ENCODE measurements around the gene ADAM22. TPM values are rescaled to one million over a fixed set of nuclear protein-coding genes. Genes with fewer than 3 reads are reported as not detected.

The ADAM22 gene
- polyA plus RNA-seq, 1 of the 3 experiments (the other 2 are of a cell fraction) = 3.0 TPM

DNA sequence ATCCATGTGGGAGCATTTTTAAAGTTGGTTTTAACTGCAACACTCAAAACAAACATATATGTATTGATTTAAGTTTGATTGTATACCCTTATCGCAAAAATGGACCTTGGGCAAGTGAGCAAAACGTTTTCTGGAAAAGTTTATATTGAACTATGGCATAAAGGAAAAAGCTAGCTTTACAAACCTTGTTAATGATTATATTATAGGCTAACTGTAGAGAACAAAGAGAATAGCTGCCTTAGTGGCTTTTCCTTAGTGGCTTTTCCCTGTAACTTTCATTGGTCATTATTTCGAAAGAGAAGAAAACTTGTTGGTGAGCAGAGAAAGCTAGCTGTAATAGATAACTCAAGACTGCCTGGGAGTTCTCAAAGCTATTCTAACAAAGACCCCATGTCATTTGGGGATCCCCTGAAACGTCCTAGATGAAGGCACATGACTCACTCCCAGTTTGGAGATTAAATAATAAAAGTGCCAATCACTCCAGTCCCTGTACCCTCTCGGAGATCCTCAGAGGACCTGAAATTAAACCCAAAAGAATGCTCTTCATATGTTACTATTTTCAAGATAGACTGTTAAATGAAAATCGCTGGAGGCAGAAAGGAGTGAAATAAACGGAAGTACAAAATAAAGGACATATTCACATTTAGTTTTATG, 193.7 kb downstream of the ADAM22 start:
- CTCF ChIA-PET = no interaction called here
- 62% methylated on average over 7 of the region's 7 CpGs for WGBS (ENCODE audit: low lambda C conversion rate)
- DNase-seq = no peak
- no peak overlapping the region for H3K9ac ChIP-seq
- H3K9me3 ChIP-seq = no peaks in the 10 kb centered on the region
- no peaks in the 10 kb centered on the region for H3K9me2 ChIP-seq
- TF ChIP-seq RFX5 (IDR thresholded peaks at IDR 0.05; ENCODE audit: low read length) (no peak), EZH2phosphoT487 (IDR thresholded peaks at IDR 0.05; ENCODE audit: borderline replicate concordance, low read depth) (no peak), ELF1 (IDR thresholded peaks at IDR 0.05) (no peak), CTCF (IDR thresholded peaks at IDR 0.05) (no peak), ZBTB33 (IDR thresholded peaks at IDR 0.05; ENCODE audit: borderline replicate concordance, low read depth) (no peak), JUND (IDR thresholded peaks at IDR 0.05) (no peak), NRF1 (IDR thresholded peaks at IDR 0.05; ENCODE audit: low read depth, low read length) (no peak), FOXM1 (IDR thresholded peaks at IDR 0.05; ENCODE audit: low read depth) (no peak), FOXJ3 (CRISPR knock-in tag; IDR thresholded peaks at IDR 0.05) (no peak)
- no peaks in the 10 kb centered on the region for H3F3A ChIP-seq (replicated peaks; ENCODE audit: insufficient read depth)
- no peak overlapping the region for H3K4me3 ChIP-seq (ENCODE audit: low read depth in 2 of 2, low read length in 1 of 2)
- H3K27me3 ChIP-seq (ENCODE audit: insufficient read depth) = no peaks in the 10 kb centered on the region
- H3K27ac ChIP-seq (ENCODE audit: low read depth in 2 of 2, low read length in 1 of 2) = no peak overlapping the region
- H4K20me1 ChIP-seq (ENCODE audit: insufficient read depth) = no peaks in the 10 kb centered on the region
- POLR2A ChIA-PET = no interaction called here
- H3K79me2 ChIP-seq (ENCODE audit: insufficient read depth) = no peaks in the 10 kb centered on the region
- H2AFZ ChIP-seq (ENCODE audit: low read depth) = no peak overlapping the region
- no peaks in the 10 kb centered on the region; a peak in 1 of 4 replicates for H3K4me1 ChIP-seq (ENCODE audit: control insufficient read depth in 1 of 2, insufficient read depth in 2 of 2, low read depth in 1 of 2, low read length in 1 of 2)
- no peak overlapping the region for H3K4me2 ChIP-seq
- peaks cover 0 to 10% of the 10 kb centered on the region in 2 experiments for H3K36me3 ChIP-seq (replicated peaks in 1 of 2; ENCODE audit: control insufficient read depth in 1 of 2, insufficient read depth in 2 of 2, low read length in 1 of 2)

GRCh38 chr7:88132725-88133124, 198.7 kb downstream of the ADAM22 start:
- H3K4me2 ChIP-seq = no peak overlapping the region
- H3K27me3 ChIP-seq (ENCODE audit: insufficient read depth) = no peaks in the 10 kb centered on the region
- TF ChIP-seq RCOR1 (IDR thresholded peaks at IDR 0.05; ENCODE audit: low read length) (no peak), YY1 (IDR thresholded peaks at IDR 0.05; ENCODE audit: low read depth) (no peak), RXRA (IDR thresholded peaks at IDR 0.05; ENCODE audit: borderline replicate concordance, low read depth) (no peak), IRF3 (IDR thresholded peaks at IDR 0.05; ENCODE audit: low read depth, low read length) (no peak), RAD21 (IDR thresholded peaks at IDR 0.05; ENCODE audit: low read length) (no peak), JUND (IDR thresholded peaks at IDR 0.05) (no peak), GATA2 (CRISPR knock-in tag; IDR thresholded peaks at IDR 0.05) (no peak), FOXM1 (IDR thresholded peaks at IDR 0.05; ENCODE audit: low read depth) (no peak), FOSL2 (IDR thresholded peaks at IDR 0.05; ENCODE audit: borderline replicate concordance, low read depth) (no peak), TCF12 (IDR thresholded peaks at IDR 0.05) (no peak), ZBTB33 (IDR thresholded peaks at IDR 0.05; ENCODE audit: borderline replicate concordance, low read depth) (no peak)
- TF ChIP-seq, protein P1, sequence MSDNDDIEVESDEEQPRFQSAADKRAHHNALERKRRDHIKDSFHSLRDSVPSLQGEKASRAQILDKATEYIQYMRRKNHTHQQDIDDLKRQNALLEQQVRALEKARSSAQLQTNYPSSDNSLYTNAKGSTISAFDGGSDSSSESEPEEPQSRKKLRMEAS (IDR thresholded peaks at IDR 0.05; ENCODE audit: low read depth) = no peak
- H3K9me2 ChIP-seq = no peaks in the 10 kb centered on the region
- no peak for DNase-seq
- no peaks in the 10 kb centered on the region for H3K79me2 ChIP-seq (ENCODE audit: insufficient read depth)
- H4K20me1 ChIP-seq (ENCODE audit: insufficient read depth) = no peaks in the 10 kb centered on the region
- H3K4me1 ChIP-seq (ENCODE audit: control insufficient read depth in 1 of 2, insufficient read depth in 2 of 2, low read depth in 1 of 2, low read length in 1 of 2) = no peaks in the 10 kb centered on the region; a peak in 1 of 4 replicates
- ChIA-PET CTCF (interaction anchor here (1.0 to 2.1 kb wide), 4 partner anchors 18 to 504 kb away, joined by 3 to 6 read pairs (median 4); no protein-coding TSS in a partner anchor), POLR2A (interaction anchor here (0.6 kb wide), 1 partner anchor 17 kb away, joined by 3 read pairs; no protein-coding TSS in a partner anchor)
- H3F3A ChIP-seq (replicated peaks; ENCODE audit: insufficient read depth) = no peaks in the 10 kb centered on the region
- H3K27ac ChIP-seq (ENCODE audit: low read depth in 2 of 2, low read length in 1 of 2) = no peak overlapping the region
- H3K9me3 ChIP-seq = no peaks in the 10 kb centered on the region
- H3K9ac ChIP-seq = no peak overlapping the region
- no peak overlapping the region for H3K4me3 ChIP-seq (ENCODE audit: low read depth in 2 of 2, low read length in 1 of 2)
- H3K36me3 ChIP-seq (replicated peaks in 1 of 2; ENCODE audit: control insufficient read depth in 1 of 2, insufficient read depth in 2 of 2, low read length in 1 of 2) = peaks cover 0 to 7% of the 10 kb centered on the region in 2 experiments
- H2AFZ ChIP-seq (ENCODE audit: low read depth) = no peak overlapping the region
- 93% methylated on average over 4 of the region's 4 CpGs for WGBS (ENCODE audit: low lambda C conversion rate)

All from SK-N-SH (cell line).